Inflammatory macrophage treated with lipopolysaccharide for 4 hours (primary cell): Measurements from ENCODE around the gene KRTAP8-1.

Experiments
- DNase-seq: peaks from one replicate; pipeline ENCODE4 v3.0.0-alpha.2; 2020

Gene KRTAP8-1, protein sequence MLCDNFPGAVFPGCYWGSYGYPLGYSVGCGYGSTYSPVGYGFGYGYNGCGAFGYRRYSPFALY

DNA sequence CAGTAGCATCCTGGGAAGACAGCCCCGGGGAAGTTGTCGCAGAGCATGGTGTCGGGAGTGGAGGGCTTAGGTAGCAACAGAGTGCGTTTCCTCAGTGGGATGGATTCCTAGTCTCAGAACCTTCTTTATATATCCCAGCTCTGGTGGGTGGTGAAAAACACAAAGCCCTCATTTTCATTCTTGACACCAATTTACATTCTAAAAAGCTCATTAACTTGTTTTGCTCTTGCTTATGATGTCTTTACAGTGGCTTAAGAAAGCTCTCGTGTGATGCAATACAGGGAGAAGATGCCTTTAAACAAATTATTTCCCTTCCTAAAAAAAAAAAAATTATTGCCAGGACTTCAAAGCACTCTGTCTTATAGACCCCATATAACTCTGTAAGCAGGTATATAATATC lies at the start of gene KRTAP8-1:
KRTAP8-1 (minus strand) TSS at position 101 of the 400 bp plus-strand sequence; CDS start at position 47, 54 bp downstream.
- no peak for DNase-seq

DNA sequence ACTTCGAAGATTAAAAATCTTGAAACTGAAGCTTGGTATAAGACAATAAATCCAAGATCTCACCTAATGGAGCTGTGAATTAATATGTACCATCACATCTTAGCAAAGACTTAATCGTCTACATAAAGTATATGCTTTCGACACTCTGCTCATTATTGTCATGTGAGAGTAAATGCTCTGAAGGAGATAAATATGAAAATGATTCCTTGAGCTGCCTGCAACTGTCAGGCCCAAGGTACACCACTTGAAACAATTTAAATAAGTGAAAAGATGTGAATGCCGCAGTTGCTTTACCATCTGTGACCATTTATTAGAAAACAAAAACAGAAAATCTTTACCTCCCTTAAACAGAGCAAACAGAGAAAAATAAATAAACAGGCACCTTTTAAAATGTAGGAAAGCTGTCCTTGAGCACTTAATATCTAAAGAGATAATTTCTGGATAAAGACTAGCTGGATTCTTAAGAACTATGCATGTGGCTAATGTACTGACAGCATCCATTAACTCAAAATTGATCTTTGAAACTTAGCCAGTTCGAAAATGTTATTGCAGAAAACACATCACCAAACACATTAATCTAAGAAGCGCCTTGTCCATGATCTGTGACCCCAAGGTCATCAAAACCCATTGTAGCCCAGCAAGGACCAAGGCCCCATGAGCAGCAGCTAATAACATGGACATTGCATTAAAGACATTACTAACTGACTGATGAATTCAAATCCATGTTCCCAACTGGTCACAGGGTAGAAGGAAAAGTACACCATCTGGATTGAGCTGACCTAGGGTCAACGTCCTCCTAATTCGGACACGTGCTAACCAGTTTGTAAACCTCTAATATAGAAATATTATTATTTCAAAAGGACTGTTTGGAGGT lies 34.8 kb upstream of the KRTAP8-1 start:
- DNase-seq = no peak

DNA sequence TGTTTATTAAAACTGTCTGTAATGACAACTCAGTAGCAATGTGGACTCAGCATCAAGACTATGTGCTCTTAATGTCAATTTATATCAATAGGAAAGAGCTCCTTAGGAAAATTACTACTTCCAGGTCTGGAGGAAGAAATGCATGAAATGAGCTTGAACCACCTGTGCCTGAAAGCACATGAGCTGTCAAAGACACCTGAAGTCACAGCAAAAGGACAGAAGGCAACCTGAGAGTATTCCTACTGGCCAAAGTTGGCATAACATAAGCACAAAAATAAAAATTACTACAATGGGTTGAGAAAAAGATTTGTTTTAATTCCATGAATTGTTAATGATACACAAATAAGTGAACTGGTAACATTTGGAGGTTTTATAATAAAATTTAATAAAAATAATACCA lies 29.9 kb upstream of the KRTAP8-1 start:
- DNase-seq = no peak

DNA sequence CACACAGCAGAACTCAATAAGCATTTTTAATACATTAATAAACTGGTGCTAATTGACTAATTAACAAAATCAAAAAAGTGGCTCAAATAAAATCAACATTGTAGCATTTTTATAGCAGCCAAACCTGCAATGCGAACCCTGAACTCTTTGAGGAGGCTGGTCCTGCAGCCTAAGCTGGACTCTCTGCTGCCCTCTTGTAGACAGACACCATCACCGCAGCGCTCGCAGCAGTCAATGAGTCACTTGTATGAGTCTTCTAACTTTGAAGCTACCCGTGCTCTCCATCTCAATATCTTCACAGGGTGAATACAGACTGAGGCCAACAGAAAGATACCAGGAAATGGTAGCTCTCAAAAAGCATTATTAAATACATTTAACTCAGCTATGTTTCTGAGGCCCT lies 26.2 kb upstream of the KRTAP8-1 start:
- DNase-seq = no peak

DNA sequence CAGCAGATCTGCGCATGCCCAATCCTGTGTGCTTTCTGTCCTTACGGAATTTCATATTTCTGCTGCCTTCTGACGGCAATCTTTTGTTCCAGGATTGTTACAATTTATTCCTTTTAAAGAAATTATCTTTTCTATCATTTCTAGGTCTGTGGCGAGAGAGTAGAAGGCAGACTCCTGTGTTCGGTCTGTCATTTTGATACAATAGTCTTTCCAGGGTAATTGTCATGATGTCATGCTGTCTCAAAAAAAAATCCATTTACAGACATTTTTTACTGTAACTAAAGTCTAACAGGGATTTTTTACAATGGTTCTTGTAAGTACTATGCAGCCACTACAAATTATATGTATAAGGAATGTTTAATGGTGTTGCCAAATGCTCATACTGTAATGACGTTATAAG lies 25.5 kb upstream of the KRTAP8-1 start:
- DNase-seq = no peak

DNA sequence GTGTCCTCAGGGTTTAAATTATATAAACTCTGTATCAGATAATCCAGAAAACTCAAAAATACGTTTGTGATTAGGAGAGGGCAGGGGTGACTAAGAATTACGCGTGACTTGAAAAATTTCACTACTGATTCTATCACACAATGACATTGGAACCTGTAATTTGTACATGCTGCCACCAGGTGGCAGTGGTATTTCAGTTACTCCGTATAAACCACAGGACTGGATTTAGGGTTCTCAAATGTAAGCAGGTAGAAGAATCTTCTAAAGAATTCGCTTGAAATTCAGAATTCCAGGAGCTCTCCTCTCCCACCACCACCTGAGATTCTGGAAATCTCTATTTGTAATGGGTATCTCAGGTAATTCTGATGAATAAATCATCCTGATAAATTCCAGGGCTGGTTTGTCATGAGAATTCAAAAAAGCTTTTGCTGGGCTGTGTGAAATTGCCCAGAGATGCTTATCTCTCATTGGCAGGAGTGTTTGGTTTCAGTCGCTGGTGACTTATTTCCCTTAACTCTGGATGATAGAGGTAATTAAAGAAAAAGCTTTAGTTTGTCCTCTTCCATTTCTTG lies 18.2 kb upstream of the KRTAP8-1 start:
- DNase-seq = peak; percentile 45

DNA sequence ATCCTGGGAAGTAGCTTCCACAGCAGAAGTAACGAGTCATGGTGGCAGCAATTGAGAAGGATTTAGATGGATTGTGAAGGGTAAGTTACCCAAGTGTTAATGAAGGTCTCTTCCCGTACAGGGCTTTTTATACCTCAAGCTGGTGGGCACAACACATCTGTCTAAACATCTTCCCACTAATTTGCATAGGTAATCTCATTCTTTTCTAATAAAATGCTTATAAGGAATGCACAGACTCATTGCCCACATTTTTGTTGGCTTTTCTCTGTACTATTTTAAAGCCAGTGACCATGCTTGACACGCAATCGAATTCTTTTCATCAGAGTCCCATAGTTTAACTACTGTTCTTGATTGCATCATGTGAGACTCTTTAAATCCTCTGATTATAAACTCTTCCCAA lies 16.6 kb upstream of the KRTAP8-1 start, which contains the start of gene KRTAP7-1:
KRTAP7-1 (minus strand) TSS at position 101 of the 400 bp plus-strand sequence; CDS start at position 40, 61 bp downstream.
- no peak for DNase-seq

DNA sequence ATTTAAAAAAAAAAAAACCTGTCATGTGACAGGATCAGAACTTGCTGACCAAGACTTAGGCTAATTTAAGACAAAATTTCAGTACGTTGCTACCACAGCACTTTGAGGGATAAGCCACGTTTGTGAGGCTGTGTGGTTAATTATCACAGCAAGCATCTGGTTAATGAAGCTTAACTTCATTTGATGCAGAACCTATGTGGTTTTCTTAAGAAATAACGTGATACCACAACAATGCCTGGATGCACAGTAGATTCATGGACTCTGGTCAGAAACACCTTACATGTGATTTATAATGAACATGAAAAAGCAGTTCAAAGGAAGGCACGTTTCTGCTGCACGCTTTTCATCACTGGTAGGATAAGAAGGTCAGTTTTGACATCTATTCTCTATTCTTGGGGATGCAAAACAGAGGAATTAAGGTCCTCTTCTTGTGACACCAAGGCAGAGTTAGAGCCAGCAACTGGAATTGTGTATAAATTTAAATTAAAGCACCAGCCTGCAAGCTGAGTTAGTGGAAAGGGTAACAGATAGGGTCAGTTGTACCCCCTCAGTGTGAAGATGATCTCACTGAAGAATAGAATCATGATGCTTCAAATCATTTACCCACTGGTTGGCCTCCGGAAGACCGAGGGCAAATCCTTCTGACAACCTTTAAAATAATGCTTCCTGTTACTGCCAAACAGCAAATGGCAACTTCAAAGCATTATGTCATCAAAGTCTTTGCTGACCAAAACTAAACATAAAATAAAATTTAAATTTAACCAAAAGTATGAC lies 6.0 kb upstream of the KRTAP8-1 start:
- DNase-seq = no peak

DNA sequence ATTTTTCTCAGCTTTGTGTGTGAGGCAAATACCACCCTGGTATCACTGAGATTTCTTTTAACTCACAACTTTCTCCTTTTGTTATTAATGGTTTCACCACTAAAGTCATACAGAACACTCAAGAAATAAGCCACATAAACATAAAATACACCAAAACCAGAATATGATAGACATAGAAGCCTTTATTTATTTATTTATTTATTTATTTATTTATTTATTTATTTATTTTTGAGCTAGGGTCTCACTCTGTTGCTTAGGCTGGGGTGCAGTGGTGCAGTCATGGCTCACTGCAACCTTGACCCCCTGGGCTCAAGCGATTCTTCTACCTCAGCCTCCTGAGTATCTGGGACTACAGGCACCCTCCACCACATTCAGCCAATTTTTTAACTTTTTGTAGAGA lies 12.5 kb downstream of the KRTAP8-1 start:
- no peak for DNase-seq

DNA sequence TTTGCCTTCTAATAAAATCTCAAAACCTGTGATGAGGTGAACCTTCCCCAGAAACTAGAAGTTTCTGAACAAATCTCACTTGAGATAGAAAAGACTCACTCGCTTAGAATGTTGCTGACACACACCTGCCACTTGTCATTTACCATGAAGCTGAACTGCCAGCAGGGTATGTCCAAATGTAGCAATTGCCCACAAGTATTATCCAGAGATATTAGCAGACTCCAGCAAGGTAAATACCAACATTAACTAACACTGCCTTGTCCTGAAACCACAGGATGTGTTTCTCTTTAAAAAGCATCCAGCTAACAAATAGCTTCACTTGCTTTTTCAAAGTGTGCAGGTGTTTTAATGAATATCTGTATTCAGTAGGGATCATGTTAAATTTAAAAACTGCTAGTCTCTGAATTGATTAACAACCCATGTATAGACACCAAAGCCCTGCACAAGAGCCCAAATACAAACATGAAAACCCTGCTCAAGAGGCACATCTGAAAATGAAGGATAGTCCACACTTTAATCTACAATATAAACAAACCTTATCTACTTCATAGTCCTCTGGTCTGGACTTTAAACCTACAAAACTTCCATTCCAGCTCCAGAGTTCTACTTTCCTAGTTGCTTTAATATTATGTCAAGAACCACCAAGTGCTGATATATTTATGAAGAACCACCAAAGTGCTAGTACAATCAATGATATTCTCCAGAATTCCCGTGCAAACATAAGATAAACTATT lies 19.3 kb downstream of the KRTAP8-1 start:
- DNase-seq = no peak

DNA sequence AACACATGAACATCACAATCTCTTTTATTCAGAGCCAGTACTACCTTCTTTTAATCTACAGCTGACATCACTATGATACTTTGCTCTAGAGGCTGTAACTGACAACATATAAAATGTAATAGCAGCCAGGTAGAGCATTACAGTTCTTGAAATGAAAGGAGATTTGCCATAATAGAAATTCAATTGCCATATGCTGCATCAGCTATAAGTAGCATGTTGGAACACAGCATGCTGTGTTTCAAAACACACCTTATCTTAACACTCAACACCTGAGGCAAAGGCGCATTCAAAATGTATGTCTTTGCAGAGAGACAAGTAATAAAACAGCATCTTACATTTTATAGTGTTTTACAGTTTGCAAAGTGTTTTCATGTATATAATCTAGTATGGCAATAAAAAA lies 33.8 kb downstream of the KRTAP8-1 start:
- no peak for DNase-seq

DNA sequence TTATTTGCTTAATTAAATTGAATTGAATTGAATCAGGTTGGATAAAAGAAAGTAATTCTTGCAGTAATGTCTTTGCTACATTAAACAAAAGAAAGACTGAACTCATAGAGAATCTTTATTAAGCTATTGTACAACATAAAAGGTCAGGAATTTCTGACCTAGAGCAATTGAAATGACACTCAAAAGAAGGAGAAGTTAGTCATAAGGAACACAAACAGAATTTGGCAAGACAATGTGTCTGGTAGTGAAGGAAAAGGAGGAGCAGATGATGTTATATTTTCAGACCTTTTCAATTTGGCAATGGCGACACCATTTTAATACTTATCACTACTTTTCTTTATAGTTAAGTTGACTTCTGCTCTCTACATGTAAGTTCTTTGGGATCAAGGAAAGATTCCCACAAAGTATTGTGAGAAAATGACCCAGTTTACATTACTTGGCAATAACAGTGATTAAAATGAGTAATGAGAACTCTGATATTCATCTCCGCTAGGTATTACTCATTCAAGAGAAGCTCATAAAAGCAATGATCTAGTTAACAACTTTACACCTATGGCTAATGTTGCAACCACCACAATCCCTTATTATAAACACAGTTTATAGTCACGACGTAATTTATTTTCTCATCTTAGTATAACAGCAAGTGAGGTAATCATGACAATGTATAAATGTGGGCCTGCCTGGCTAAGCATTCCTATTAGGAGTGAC lies 43.2 kb downstream of the KRTAP8-1 start:
- no peak for DNase-seq
